CD4-positive, CD25-positive, alpha-beta regulatory T cell (primary cell): ENCODE data around the gene MINK1. TPM values are rescaled to one million over a fixed set of nuclear protein-coding genes. Genes with fewer than 3 reads are reported as not detected.

Source experiments
- ATAC-seq, 2 donors: fragments of 150-1000 bp; cut with Tn5 transposase; one replicate each; pipeline ENCODE4 v1.10.0; 2021; ENCODE audit warnings: low read depth in 2 of 2, moderate number of reproducible peaks in 2 of 2, moderate library complexity in 1 of 2
- DNase-seq, 3 donors: peaks; one replicate each; pipeline versions ENCODE4 v3.0.0 to v3.0.0-alpha.2; 2012 to 2022; ENCODE audit warnings: mixed read lengths in 1 of 3
- H3K27ac ChIP-seq: one replicate; pipeline ENCODE4 v1.7.0; 2013; ENCODE audit warnings: mild to moderate bottlenecking, low read length; ENCODE audit not compliant: insufficient read depth, poor library complexity, severe bottlenecking
- H3K27me3 ChIP-seq: one replicate; pipeline ENCODE4 v1.7.0; 2013; ENCODE audit warnings: low read length; ENCODE audit not compliant: control insufficient read depth, insufficient read depth
- H3K36me3 ChIP-seq: one replicate; pipeline ENCODE4 v1.7.0; 2013; ENCODE audit warnings: mild to moderate bottlenecking, low read length, moderate library complexity; ENCODE audit not compliant: control insufficient read depth, insufficient read depth
- H3K4me1 ChIP-seq: 2 replicates; pipeline ENCODE4 v1.7.0; 2013; ENCODE audit warnings: mild to moderate bottlenecking, low read length; ENCODE audit not compliant: insufficient read depth, control insufficient read depth, poor library complexity, severe bottlenecking
- H3K4me3 ChIP-seq: one replicate; pipeline ENCODE4 v1.7.0; 2013; ENCODE audit warnings: low read depth, mild to moderate bottlenecking, low read length, moderate library complexity
- H3K9me3 ChIP-seq, 2 experiments: 1 replicate in 1 of 2; 2 replicates in 1 of 2; pipeline ENCODE4 v1.7.0; 2013; ENCODE audit warnings: low read length in 2 of 2, mild to moderate bottlenecking in 1 of 2, moderate library complexity in 1 of 2; ENCODE audit not compliant: control insufficient read depth in 2 of 2
- H3K27ac Mint-ChIP-seq, 3 donors: one replicate each; pipeline ENCODE4 v1.8.0; 2020 to 2022; ENCODE audit warnings: mild to moderate bottlenecking in 3 of 3, mixed read lengths in 3 of 3, moderate library complexity in 2 of 3
- H3K27me3 Mint-ChIP-seq: one replicate; pipeline ENCODE4 v1.8.0; 2022; ENCODE audit warnings: mild to moderate bottlenecking, mixed read lengths
- H3K36me3 Mint-ChIP-seq: one replicate; pipeline ENCODE4 v1.8.0; 2020; ENCODE audit warnings: mixed read lengths
- H3K4me1 Mint-ChIP-seq, 4 donors: one replicate each; pipeline ENCODE4 v1.8.0; 2020 to 2022; ENCODE audit warnings: mixed read lengths in 4 of 4, mild to moderate bottlenecking in 1 of 4
- H3K4me3 Mint-ChIP-seq, 4 donors: one replicate each; pipeline ENCODE4 v1.8.0; 2020 to 2022; ENCODE audit warnings: mild to moderate bottlenecking in 4 of 4, mixed read lengths in 4 of 4, moderate library complexity in 3 of 4
- H3K9me3 Mint-ChIP-seq, 7 donors: one replicate each; pipeline ENCODE4 v1.8.0; 2020 to 2022; ENCODE audit warnings: mixed read lengths in 7 of 7, mild to moderate bottlenecking in 3 of 7, moderate library complexity in 2 of 7
- polyA plus RNA-seq, 4 donors: library from polyadenylated mRNA; unstranded; fragments of 300-500 nt; fragmentation: Illumina TruSeq; gene quantifications; one replicate each; pipeline ENCODE4 v1.2.3, GENCODE V29; 2021
- total RNA-seq: library from RNA; stranded (reverse); gene quantifications from one replicate; pipeline ENCODE4 v1.2.3, GENCODE V29; 2022

Gene MINK1
- total and polyA plus RNA-seq, 5 donors from 2014 or later, result 9.4 to 235 (median 13.2) TPM

GRCh38 chr17:4858068-4858881 is 25.1 kb downstream of the MINK1 start:
- peaks cover 32% of the 10 kb centered on the region for H3K36me3 ChIP-seq
- no peaks in the 10 kb centered on the region for H3K9me3 ChIP-seq
- peaks cover 28% of the 10 kb centered on the region for H3K36me3 Mint-ChIP-seq
- H3K4me1 Mint-ChIP-seq, result peaks cover 11 to 51% (median 21%) of the 10 kb centered on the region in 4 donors
- no peak for DNase-seq
- H3K4me3 Mint-ChIP-seq, result peak overlapping the region in 1 of 4 donors; percentile 43
- no peak overlapping the region for H3K4me3 ChIP-seq
- H3K4me1 ChIP-seq, result no peaks in the 10 kb centered on the region
- H3K27ac Mint-ChIP-seq, result no peak overlapping the region
- no peaks in the 10 kb centered on the region for H3K27me3 Mint-ChIP-seq
- peaks cover 0 to 2% (median 0%) of the 10 kb centered on the region in 7 donors for H3K9me3 Mint-ChIP-seq
- ATAC-seq, result no peak
- no peaks in the 10 kb centered on the region for H3K27me3 ChIP-seq
- no peak overlapping the region for H3K27ac ChIP-seq

DNA sequence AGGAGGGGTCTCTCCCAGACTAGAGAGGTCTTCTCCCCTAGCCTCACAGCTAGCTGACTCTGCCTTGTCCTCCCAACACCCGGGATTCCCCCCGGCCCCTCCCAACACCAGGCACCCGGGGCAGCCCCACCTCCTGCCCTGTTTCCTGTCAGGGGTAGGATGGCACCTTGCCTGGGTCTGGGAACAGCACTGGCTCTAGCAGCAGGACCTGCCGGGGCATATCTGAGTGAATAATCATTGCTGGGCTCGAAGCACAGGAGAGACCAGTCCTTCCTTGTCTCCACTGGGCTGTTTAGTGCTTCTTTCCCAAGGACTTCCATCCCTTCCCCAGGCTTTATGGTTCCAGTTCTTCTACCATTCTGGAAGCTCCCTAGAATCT is 25.7 kb downstream of the MINK1 start:
- DNase-seq (no peak), ATAC-seq (no peak)
- no peak overlapping the region for H3K4me3 Mint-ChIP-seq
- no peaks in the 10 kb centered on the region for H3K4me1 ChIP-seq
- H3K9me3 ChIP-seq, result no peaks in the 10 kb centered on the region
- H3K27me3 ChIP-seq, result no peaks in the 10 kb centered on the region
- no peak overlapping the region for H3K4me3 ChIP-seq
- H3K9me3 Mint-ChIP-seq, result peaks cover 0 to 2% (median 0%) of the 10 kb centered on the region in 7 donors
- H3K4me1 Mint-ChIP-seq, result peaks cover 13 to 51% (median 19%) of the 10 kb centered on the region in 4 donors
- no peaks in the 10 kb centered on the region for H3K27me3 Mint-ChIP-seq
- no peak overlapping the region for H3K27ac Mint-ChIP-seq
- peaks cover 28% of the 10 kb centered on the region for H3K36me3 ChIP-seq
- H3K36me3 Mint-ChIP-seq, result peaks cover 28% of the 10 kb centered on the region
- H3K27ac ChIP-seq, result no peak overlapping the region

- Mint-ChIP-seq H3K4me3 (no peak overlapping the region), H3K4me1 (peaks cover 10 to 40% (median 17%) of the 10 kb centered on the region in 4 donors), H3K36me3 (peaks cover 19% of the 10 kb centered on the region), H3K9me3 (peaks cover 0 to 2% (median 0%) of the 10 kb centered on the region in 7 donors), H3K27ac (peak overlapping the region in 1 of 3 donors; percentile 87), H3K27me3 (no peaks in the 10 kb centered on the region)
- no peaks in the 10 kb centered on the region for H3K27me3 ChIP-seq
- no peaks in the 10 kb centered on the region for H3K9me3 ChIP-seq
- ATAC-seq (no peak), DNase-seq (no peak)
- H3K4me3 ChIP-seq, result no peak overlapping the region
- no peak overlapping the region for H3K27ac ChIP-seq
- peaks cover 25% of the 10 kb centered on the region for H3K36me3 ChIP-seq
- H3K4me1 ChIP-seq, result no peaks in the 10 kb centered on the region
Measured at GRCh38 chr17:4859816-4860625, 26.9 kb downstream of the MINK1 start.

- Histone ChIP-seq H3K9me3 (no peaks in the 10 kb centered on the region), H3K27me3 (no peaks in the 10 kb centered on the region), H3K27ac (no peak overlapping the region), H3K36me3 (peaks cover 25% of the 10 kb centered on the region), H3K4me1 (no peaks in the 10 kb centered on the region), H3K4me3 (no peak overlapping the region)
- H3K9me3 Mint-ChIP-seq, result peaks cover 0 to 2% (median 0%) of the 10 kb centered on the region in 7 donors
- peaks cover 10 to 39% (median 17%) of the 10 kb centered on the region in 4 donors for H3K4me1 Mint-ChIP-seq
- DNase-seq, result no peak
- no peaks in the 10 kb centered on the region for H3K27me3 Mint-ChIP-seq
- H3K36me3 Mint-ChIP-seq, result peaks cover 19% of the 10 kb centered on the region
- no peak overlapping the region for H3K27ac Mint-ChIP-seq
- no peak overlapping the region for H3K4me3 Mint-ChIP-seq
- no peak for ATAC-seq
Measured at GRCh38 chr17:4860651-4861050, 27.5 kb downstream of the MINK1 start.

- no peak for ATAC-seq
Measured at GRCh38 chr17:4861052-4861451, 27.9 kb downstream of the MINK1 start.

GRCh38 chr17:4862720-4863119 is 29.6 kb downstream of the MINK1 start:
- Mint-ChIP-seq H3K4me3 (no peak overlapping the region), H3K36me3 (peaks cover 8% of the 10 kb centered on the region), H3K9me3 (peaks cover 0 to 2% (median 0%) of the 10 kb centered on the region in 7 donors), H3K27ac (no peak overlapping the region), H3K4me1 (peaks cover 4 to 25% (median 11%) of the 10 kb centered on the region in 4 donors), H3K27me3 (no peaks in the 10 kb centered on the region)
- Histone ChIP-seq H3K27me3 (no peaks in the 10 kb centered on the region), H3K9me3 (no peaks in the 10 kb centered on the region), H3K36me3 (peaks cover 17% of the 10 kb centered on the region), H3K27ac (no peak overlapping the region), H3K4me1 (no peaks in the 10 kb centered on the region), H3K4me3 (no peak overlapping the region)
- ATAC-seq (no peak), DNase-seq (no peak)

More at GRCh38 chr17:4861052-4861451, 27.9 kb downstream of the MINK1 start:
- Histone ChIP-seq H3K27ac (no peak overlapping the region), H3K27me3 (no peaks in the 10 kb centered on the region), H3K4me3 (no peak overlapping the region), H3K36me3 (peaks cover 24% of the 10 kb centered on the region), H3K9me3 (no peaks in the 10 kb centered on the region), H3K4me1 (no peaks in the 10 kb centered on the region)
- H3K9me3 Mint-ChIP-seq, result peaks cover 0 to 2% (median 0%) of the 10 kb centered on the region in 7 donors
- H3K4me1 Mint-ChIP-seq, result peaks cover 10 to 40% (median 16%) of the 10 kb centered on the region in 4 donors
- H3K27me3 Mint-ChIP-seq, result no peaks in the 10 kb centered on the region
- peaks cover 17% of the 10 kb centered on the region for H3K36me3 Mint-ChIP-seq
- no peak overlapping the region for H3K4me3 Mint-ChIP-seq
- no peak for DNase-seq
- no peak overlapping the region for H3K27ac Mint-ChIP-seq

- DNase-seq (no peak), ATAC-seq (no peak)
- Mint-ChIP-seq H3K9me3 (peaks cover 0 to 2% (median 0%) of the 10 kb centered on the region in 7 donors), H3K27ac (peak overlapping the region in 1 of 3 donors; percentile 79), H3K36me3 (peaks cover 8% of the 10 kb centered on the region), H3K27me3 (no peaks in the 10 kb centered on the region), H3K4me1 (peaks cover 4 to 23% (median 9%) of the 10 kb centered on the region in 4 donors), H3K4me3 (no peak overlapping the region)
- Histone ChIP-seq H3K4me3 (no peak overlapping the region), H3K4me1 (no peaks in the 10 kb centered on the region), H3K36me3 (peaks cover 17% of the 10 kb centered on the region), H3K9me3 (no peaks in the 10 kb centered on the region), H3K27me3 (no peaks in the 10 kb centered on the region), H3K27ac (no peak overlapping the region)
Measured at GRCh38 chr17:4863321-4863720, 30.2 kb downstream of the MINK1 start.
